A673 (cell line): ENCODE data around the gene URB1. TPM values are rescaled to one million over a fixed set of nuclear protein-coding genes. Genes with fewer than 3 reads are reported as not detected.
A peak's percentile ranks its signal among the peaks of the same experiment; 100 is the strongest.

Experiments used
- BruUV-seq: library from RNA; stranded (reverse); fragments of 400-500 nt; replicated peaks from 2 replicates; lab custom pipeline; 2021; lab: Mats Ljungman, UMichigan
- CTCF ChIA-PET: fragments of 300-600 bp; sonication (Branson Sonifier 250); formaldehyde crosslinking; loops from one replicate; lab custom pipeline; 2022; ENCODE audit warnings: antibody characterized with exemption; lab: Charles Lee
- POLR2A ChIA-PET: fragments of 300-600 bp; sonication (Branson Sonifier 250); formaldehyde crosslinking; loops from one replicate; lab custom pipeline; 2022; ENCODE audit warnings: antibody characterized with exemption; ENCODE audit not compliant: low non-redundant PET; lab: Charles Lee
- DNase-seq: peaks from one replicate; pipeline ENCODE4 v3.0.0-alpha.2; 2015; ENCODE audit warnings: low spot score
- H3K27ac ChIP-seq: fragments of 200-600 bp; sonication (generic); 2 replicates; pipeline ENCODE4 v1.5.1; 2016; ENCODE audit warnings: mixed run types, low read depth, mild to moderate bottlenecking, mixed read lengths, antibody characterized with exemption, low read length; ENCODE audit not compliant: poor library complexity, severe bottlenecking
- H3K27me3 ChIP-seq: fragments of 200-600 bp; sonication (generic); replicated peaks from 2 replicates; pipeline ENCODE4 v1.6.1; 2017; ENCODE audit warnings: mixed run types, low read depth, mild to moderate bottlenecking, mixed read lengths, antibody characterized with exemption, low read length; ENCODE audit not compliant: insufficient read depth, poor library complexity
- H3K36me3 ChIP-seq: fragments of 200-600 bp; sonication (generic); 2 replicates; pipeline ENCODE4 v1.6.1; 2016; ENCODE audit warnings: mixed run types, mild to moderate bottlenecking, mixed read lengths, antibody characterized with exemption, low read length; ENCODE audit not compliant: insufficient read depth, poor library complexity, severe bottlenecking
- H3K4me1 ChIP-seq: fragments of 200-600 bp; sonication (generic); 2 replicates; pipeline ENCODE4 v1.6.1; 2017; ENCODE audit warnings: mixed run types, mild to moderate bottlenecking, mixed read lengths, antibody characterized with exemption, low read length; ENCODE audit not compliant: insufficient read depth, poor library complexity, severe bottlenecking
- H3K4me3 ChIP-seq: fragments of 200-600 bp; sonication (generic); 2 replicates; pipeline ENCODE4 v1.5.1; 2016; ENCODE audit warnings: low read depth, mixed run types, mild to moderate bottlenecking, mixed read lengths, low read length; ENCODE audit not compliant: poor library complexity, severe bottlenecking
- H3K9me3 ChIP-seq: fragments of 200-600 bp; sonication (generic); 2 replicates; pipeline ENCODE4 v1.6.1; 2016; ENCODE audit warnings: mixed run types, low read depth, mild to moderate bottlenecking, mixed read lengths, antibody characterized with exemption, low read length; ENCODE audit not compliant: poor library complexity, severe bottlenecking
- CTCF ChIP-seq: fragments of 300-800, 200-600 bp; sonication (generic); conservative IDR thresholded peaks from 2 replicates; pipeline ENCODE4 v1.5.1; 2017; ENCODE audit warnings: low read depth, mild to moderate bottlenecking, antibody characterized with exemption, low read length, moderate library complexity, mixed read lengths
- EZH2 ChIP-seq: fragments of 200-600 bp; sonication (generic); IDR thresholded peaks from 2 replicates; pipeline ENCODE4 v1.6.1; 2017; ENCODE audit warnings: borderline replicate concordance, low read depth, mild to moderate bottlenecking, mixed read lengths, antibody characterized with exemption, low read length; ENCODE audit not compliant: poor library complexity, severe bottlenecking
- intact Hi-C: fragments of 100-400 bp; cut with micrococcal nuclease; formaldehyde crosslinking; loops from one replicate; pipeline ENCODE4 v1.10.0; 2022; ENCODE audit not compliant: unreplicated experiment
- total RNA-seq: library from RNA; stranded (reverse); gene quantifications from 2 replicates; pipeline ENCODE4 v1.2.3, GENCODE V29; 2021

Gene URB1
- total RNA-seq, 1 experiment from 2014 or later = 30.5 TPM

DNA sequence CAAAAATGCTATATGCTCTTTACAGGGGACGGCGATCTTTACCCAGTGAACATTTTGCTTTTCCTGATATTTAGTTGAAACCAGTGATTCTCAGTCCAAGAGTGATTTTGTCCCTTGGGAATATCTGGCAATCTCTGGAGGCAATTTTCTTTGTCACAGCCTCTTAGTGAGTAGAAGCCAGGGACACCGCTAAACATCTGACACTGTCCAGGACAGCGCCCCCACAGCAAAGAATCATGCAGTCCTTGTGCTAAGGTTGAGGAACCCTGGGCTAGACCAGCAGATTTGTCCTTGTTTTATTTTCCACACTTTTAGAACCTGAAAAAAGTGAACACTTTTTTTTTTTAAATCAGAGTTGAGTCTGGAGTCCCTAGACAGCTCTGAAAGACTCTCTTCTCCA is 32.8 kb upstream of the URB1 start:
- no peaks in the 10 kb centered on the region for H3K36me3 ChIP-seq
- DNase-seq = peak; percentile 49
- no TSS peak for BruUV-seq
- CTCF ChIA-PET = no interaction called here
- peaks cover 6% of the 10 kb centered on the region for H3K9me3 ChIP-seq
- no peaks in the 10 kb centered on the region for H3K27me3 ChIP-seq
- no peak overlapping the region for H3K27ac ChIP-seq
- peaks cover 12% of the 10 kb centered on the region for H3K4me1 ChIP-seq
- TF ChIP-seq EZH2 = no peak
- TF ChIP-seq CTCF = peak; percentile 33; the same call in 1 of the 2 replicates
- no peak overlapping the region for H3K4me3 ChIP-seq
- POLR2A ChIA-PET = no interaction called here
- intact Hi-C loops = no loop called here

DNA sequence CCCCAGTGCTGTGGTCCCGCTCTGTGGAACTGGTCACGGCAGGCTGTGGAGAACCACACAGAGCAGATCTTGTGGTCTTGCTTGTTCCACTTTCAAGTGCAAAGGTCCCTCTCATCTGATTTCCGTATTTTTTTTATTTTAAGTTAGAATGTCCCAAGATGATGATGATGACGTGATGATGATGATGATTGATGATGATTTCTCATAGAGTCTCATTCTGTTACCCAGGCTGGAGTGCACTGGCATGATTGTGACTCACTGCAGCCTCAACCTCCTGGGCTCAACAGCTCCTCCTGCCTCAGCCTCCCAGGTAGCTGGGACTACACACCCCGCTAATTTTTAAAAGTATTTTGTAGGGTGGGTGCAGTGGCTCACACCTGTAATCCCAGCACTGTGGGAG is 31.9 kb upstream of the URB1 start:
- H3K27ac ChIP-seq = no peak overlapping the region
- no peaks in the 10 kb centered on the region for H3K36me3 ChIP-seq
- no peak for DNase-seq
- BruUV-seq = no TSS peak
- POLR2A ChIA-PET = no interaction called here
- H3K4me3 ChIP-seq = no peak overlapping the region
- CTCF ChIA-PET = no interaction called here
- no peaks in the 10 kb centered on the region for H3K27me3 ChIP-seq
- H3K4me1 ChIP-seq = peaks cover 12% of the 10 kb centered on the region
- intact Hi-C loops = no loop called here
- TF ChIP-seq CTCF (no peak), EZH2 (no peak)
- H3K9me3 ChIP-seq = peaks cover 6% of the 10 kb centered on the region

GRCh38 chr21:32424191-32424535 is 31.4 kb upstream of the URB1 start:
- no peak overlapping the region for H3K27ac ChIP-seq
- peaks cover 12% of the 10 kb centered on the region for H3K4me1 ChIP-seq
- ChIA-PET CTCF (no interaction called here), POLR2A (no interaction called here)
- H3K9me3 ChIP-seq = peaks cover 6% of the 10 kb centered on the region
- no peaks in the 10 kb centered on the region for H3K36me3 ChIP-seq
- TF ChIP-seq CTCF = no peak
- no peak for TF ChIP-seq EZH2
- intact Hi-C loops = no loop called here
- no TSS peak for BruUV-seq
- no peak for DNase-seq
- H3K27me3 ChIP-seq = no peaks in the 10 kb centered on the region
- H3K4me3 ChIP-seq = no peak overlapping the region
